Cardiac muscle cell (in vitro differentiated cells and primary cell): Measurements from ENCODE around the gene RGS7. TPM values are rescaled to one million over a fixed set of nuclear protein-coding genes. Genes with fewer than 3 reads are reported as not detected.

Source experiments
- DNase-seq, 2 donors: peaks; one replicate each; pipeline versions ENCODE4 v3.0.0 to v3.0.0-alpha.2; 2010 to 2017; ENCODE audit warnings: low read depth in 1 of 2, low spot score in 1 of 2
- H3K27ac ChIP-seq: fragments of 200-600 bp; sonication (generic); 2 replicates; pipeline ENCODE4 v1.5.1; 2016
- H3K27me3 ChIP-seq: fragments of 200-600 bp; sonication (generic); 2 replicates; pipeline ENCODE4 v1.6.0; 2016; ENCODE audit warnings: control low read depth
- H3K36me3 ChIP-seq: fragments of 200-600 bp; sonication (generic); 2 replicates; pipeline ENCODE4 v1.5.1; 2016; ENCODE audit warnings: control low read depth
- H3K4me1 ChIP-seq: fragments of 200-600 bp; sonication (generic); 2 replicates; pipeline ENCODE4 v1.8.1; 2017; ENCODE audit warnings: low read depth, mild to moderate bottlenecking, mixed run types
- H3K4me3 ChIP-seq: fragments of 200-600 bp; sonication (generic); 2 replicates; pipeline ENCODE4 v1.5.1; 2016; ENCODE audit warnings: mild to moderate bottlenecking
- H3K9me3 ChIP-seq: fragments of 200-600 bp; sonication (generic); 2 replicates; pipeline ENCODE4 v1.5.1; 2017; ENCODE audit warnings: low read depth, mild to moderate bottlenecking, control low read depth
- polyA plus RNA-seq: library from polyadenylated mRNA; unstranded; fragments of >200 nt; fragmentation: Nextera tagmentation; extraction: Ambion mirVana; gene quantifications from 2 replicates; pipeline ENCODE4 v1.2.1, GENCODE V29; 2016
- total RNA-seq: library from RNA; depleted of rRNA; stranded (reverse); fragments of >200 nt; gene quantifications from 2 replicates; pipeline ENCODE4 v1.2.3, GENCODE V29; 2016
- TF ChIP-seq, protein P1 (sequence below): IDR thresholded peaks from 2 replicates; pipeline ENCODE4 v1.5.1; 2012; ENCODE audit warnings: low read depth, mild to moderate bottlenecking, low read length

The RGS7 gene
- total and polyA plus RNA-seq, 2 experiments from 2014 or later, result not detected

DNA sequence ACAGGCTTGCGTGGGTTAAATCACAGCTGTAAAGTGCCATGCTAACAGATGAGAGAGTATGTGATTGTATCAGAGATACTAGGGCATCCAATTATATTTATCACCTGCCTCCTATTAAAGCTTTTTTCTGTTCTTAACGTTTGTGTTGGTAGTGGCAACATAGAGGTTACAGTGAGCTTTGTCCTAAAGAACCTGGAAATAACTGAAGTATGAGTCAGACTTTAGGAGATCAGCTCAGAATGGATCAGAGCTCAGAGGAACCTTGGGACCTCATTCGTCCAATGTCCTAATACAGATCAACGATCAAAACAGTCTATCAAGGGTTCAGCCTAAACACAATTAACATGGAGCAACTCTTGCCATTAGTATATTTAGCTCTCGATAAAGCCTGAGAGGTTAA is 81.0 kb downstream of the RGS7 start:
- H3K9me3 ChIP-seq, result no peaks in the 10 kb centered on the region
- H3K27me3 ChIP-seq, result no peaks in the 10 kb centered on the region
- no peak for DNase-seq
- TF ChIP-seq, protein P1, sequence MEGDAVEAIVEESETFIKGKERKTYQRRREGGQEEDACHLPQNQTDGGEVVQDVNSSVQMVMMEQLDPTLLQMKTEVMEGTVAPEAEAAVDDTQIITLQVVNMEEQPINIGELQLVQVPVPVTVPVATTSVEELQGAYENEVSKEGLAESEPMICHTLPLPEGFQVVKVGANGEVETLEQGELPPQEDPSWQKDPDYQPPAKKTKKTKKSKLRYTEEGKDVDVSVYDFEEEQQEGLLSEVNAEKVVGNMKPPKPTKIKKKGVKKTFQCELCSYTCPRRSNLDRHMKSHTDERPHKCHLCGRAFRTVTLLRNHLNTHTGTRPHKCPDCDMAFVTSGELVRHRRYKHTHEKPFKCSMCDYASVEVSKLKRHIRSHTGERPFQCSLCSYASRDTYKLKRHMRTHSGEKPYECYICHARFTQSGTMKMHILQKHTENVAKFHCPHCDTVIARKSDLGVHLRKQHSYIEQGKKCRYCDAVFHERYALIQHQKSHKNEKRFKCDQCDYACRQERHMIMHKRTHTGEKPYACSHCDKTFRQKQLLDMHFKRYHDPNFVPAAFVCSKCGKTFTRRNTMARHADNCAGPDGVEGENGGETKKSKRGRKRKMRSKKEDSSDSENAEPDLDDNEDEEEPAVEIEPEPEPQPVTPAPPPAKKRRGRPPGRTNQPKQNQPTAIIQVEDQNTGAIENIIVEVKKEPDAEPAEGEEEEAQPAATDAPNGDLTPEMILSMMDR, result no peak
- no peak overlapping the region for H3K27ac ChIP-seq
- no peak overlapping the region for H3K4me3 ChIP-seq
- no peaks in the 10 kb centered on the region for H3K4me1 ChIP-seq
- H3K36me3 ChIP-seq, result no peaks in the 10 kb centered on the region

DNA sequence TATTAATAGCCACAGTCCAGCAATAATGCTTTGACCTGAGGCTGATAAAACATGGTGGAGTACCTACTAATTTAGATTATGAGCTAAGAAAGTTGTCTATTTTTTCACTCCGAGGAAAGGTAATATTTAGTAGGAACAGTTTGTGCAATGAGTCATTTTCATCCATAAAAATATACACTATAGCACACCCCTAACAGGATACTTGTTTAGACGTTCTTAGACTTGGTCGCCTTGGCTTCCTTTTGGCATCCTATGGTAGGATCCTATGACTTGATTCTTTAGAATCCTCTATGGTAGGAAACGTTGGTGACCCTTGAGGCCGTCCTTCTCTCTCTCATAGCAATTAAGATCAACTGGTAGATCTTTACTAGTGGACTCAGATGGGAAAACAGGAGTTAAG is 81.8 kb downstream of the RGS7 start:
- H3K4me3 ChIP-seq, result no peak overlapping the region
- no peaks in the 10 kb centered on the region for H3K27me3 ChIP-seq
- TF ChIP-seq, protein P1, result no peak
- no peak for DNase-seq
- no peak overlapping the region for H3K27ac ChIP-seq
- no peaks in the 10 kb centered on the region for H3K4me1 ChIP-seq
- H3K9me3 ChIP-seq, result no peaks in the 10 kb centered on the region
- no peaks in the 10 kb centered on the region for H3K36me3 ChIP-seq

DNA sequence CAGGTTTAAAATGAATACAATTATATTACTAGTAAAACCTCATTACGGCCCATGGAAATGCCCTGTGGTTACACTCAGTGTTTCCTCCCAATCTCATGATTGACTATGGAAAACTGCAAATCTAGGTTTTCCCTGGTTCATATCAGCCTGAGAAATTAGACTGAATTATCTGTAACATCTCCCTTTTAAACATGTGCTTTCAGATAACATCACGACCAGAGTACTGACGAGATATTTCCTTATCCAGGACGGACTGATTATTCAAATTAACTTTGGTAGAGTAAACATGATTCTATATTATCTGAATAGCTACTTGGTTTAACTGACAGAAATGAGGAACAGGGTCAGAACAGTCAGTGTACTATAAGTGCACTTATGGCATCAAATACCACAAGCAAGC is 82.3 kb downstream of the RGS7 start:
- H3K4me3 ChIP-seq, result no peak overlapping the region
- H3K36me3 ChIP-seq, result no peaks in the 10 kb centered on the region
- TF ChIP-seq, protein P1, result no peak
- H3K9me3 ChIP-seq, result no peaks in the 10 kb centered on the region
- no peaks in the 10 kb centered on the region for H3K27me3 ChIP-seq
- no peak overlapping the region for H3K27ac ChIP-seq
- DNase-seq, result no peak
- no peaks in the 10 kb centered on the region for H3K4me1 ChIP-seq

DNA sequence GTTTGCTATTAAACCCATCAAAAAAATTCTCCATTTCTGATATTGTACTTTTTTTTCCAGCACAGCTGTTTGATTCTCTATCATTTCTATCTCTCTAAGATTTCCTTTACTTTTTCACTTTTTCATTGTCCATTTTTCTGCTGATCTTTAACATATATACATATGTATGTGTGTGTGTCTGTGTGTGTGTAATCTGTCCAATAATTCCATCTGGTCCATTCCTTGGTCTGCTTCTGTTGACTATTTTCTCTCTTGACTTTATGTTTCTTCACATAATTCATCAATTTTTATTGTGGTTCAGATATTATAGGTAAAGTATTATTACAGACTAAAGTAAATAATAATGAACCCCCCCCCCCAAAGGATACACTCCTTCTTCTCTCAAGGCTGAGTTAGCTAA is 84.2 kb downstream of the RGS7 start:
- H3K4me3 ChIP-seq, result no peak overlapping the region
- no peaks in the 10 kb centered on the region for H3K27me3 ChIP-seq
- DNase-seq, result no peak
- no peak overlapping the region for H3K27ac ChIP-seq
- H3K9me3 ChIP-seq, result no peaks in the 10 kb centered on the region
- H3K36me3 ChIP-seq, result no peaks in the 10 kb centered on the region
- TF ChIP-seq, protein P1, result no peak
- H3K4me1 ChIP-seq, result no peaks in the 10 kb centered on the region

DNA sequence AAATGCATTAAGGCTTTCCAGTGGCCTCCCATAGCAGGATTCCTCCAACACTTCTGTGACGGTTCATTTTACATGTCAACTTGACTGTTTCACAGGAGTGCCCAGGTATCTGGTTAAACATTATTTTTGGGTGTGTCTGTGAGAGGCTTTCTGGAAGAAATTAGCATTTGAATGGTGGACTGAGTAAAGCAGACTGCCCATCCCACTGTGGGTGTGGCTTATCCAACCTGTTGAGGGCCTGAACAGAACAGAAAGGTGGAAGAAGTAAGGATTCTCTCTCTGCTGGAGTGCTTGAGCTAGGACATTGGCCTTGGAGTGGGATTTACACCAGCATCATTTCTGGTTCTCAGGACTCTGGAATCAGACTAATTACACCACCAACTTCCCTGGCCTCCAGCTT is 85.6 kb downstream of the RGS7 start:
- H3K4me1 ChIP-seq, result no peaks in the 10 kb centered on the region
- DNase-seq, result no peak
- H3K27me3 ChIP-seq, result no peaks in the 10 kb centered on the region
- H3K27ac ChIP-seq, result no peak overlapping the region
- no peak overlapping the region for H3K4me3 ChIP-seq
- TF ChIP-seq, protein P1, result no peak
- H3K9me3 ChIP-seq, result no peaks in the 10 kb centered on the region
- no peaks in the 10 kb centered on the region for H3K36me3 ChIP-seq

DNA sequence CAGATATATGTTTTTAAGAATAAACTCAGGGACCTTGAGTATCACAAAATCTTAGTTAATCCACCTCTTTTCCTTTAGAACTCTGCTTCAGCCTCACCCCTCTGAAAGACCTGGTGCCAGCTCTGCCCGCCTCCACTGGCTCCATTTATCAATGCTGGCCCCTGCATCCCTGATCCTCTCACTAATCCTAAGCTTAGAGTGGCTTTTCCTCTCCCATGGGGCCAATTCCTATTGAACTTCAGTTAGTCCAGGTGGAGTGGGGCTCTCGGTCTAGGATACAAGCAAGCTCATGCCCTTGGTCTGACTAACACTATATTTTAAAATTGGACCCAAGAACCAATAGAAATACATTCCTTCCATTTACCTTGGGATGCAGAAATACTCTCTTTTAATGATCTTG is 87.0 kb downstream of the RGS7 start:
- H3K9me3 ChIP-seq, result no peaks in the 10 kb centered on the region
- H3K27me3 ChIP-seq, result no peaks in the 10 kb centered on the region
- H3K4me3 ChIP-seq, result no peak overlapping the region
- no peaks in the 10 kb centered on the region for H3K36me3 ChIP-seq
- TF ChIP-seq, protein P1, result no peak
- no peaks in the 10 kb centered on the region for H3K4me1 ChIP-seq
- no peak overlapping the region for H3K27ac ChIP-seq
- DNase-seq, result no peak
